ENCODE results near the gene PATZ1. TPM values are rescaled to one million over a fixed set of nuclear protein-coding genes. Genes with fewer than 3 reads are reported as not detected.

The PATZ1 gene
- total RNA-seq, 1 donor from 2014 or later = 19.8 TPM

Small RNAs within 50 kb of the gene (small RNA-seq; reads per million reads assigned to genes)
- gene RNA5SP496 (not detected), gene RNU6-338P (not detected)

Other genes with a start within 250 kb of the PATZ1 start
- gene SELENOM, start 238.8 kb downstream of the PATZ1 start, total RNA-seq = 16.2 TPM
- gene INPP5J, start 223.4 kb downstream of the PATZ1 start, total RNA-seq = not detected
- gene PLA2G3, start 205.8 kb downstream of the PATZ1 start, total RNA-seq = not detected
- 17.2 TPM for gene RNF185, start 186.2 kb downstream of the PATZ1 start, total RNA-seq
- gene LIMK2, start 134.0 kb downstream of the PATZ1 start, total RNA-seq = 15.7 TPM
- 6.3 TPM for gene PIK3IP1, start 53.9 kb downstream of the PATZ1 start, total RNA-seq
- 98.1 TPM for gene DRG1, start 53.3 kb upstream of the PATZ1 start, total RNA-seq
- gene EIF4ENIF1, start 143.5 kb upstream of the PATZ1 start, total RNA-seq = 8.9 TPM
- 11.5 TPM for gene SFI1, start 150.2 kb upstream of the PATZ1 start, total RNA-seq

Data from skeletal muscle tissue (tissue), 2 donors.